CD4-positive, alpha-beta T cell (primary cell): ENCODE results near the gene FBN3. TPM values are rescaled to one million over a fixed set of nuclear protein-coding genes. Genes with fewer than 3 reads are reported as not detected.

Experiments used
- ATAC-seq: fragments of 200-7000 bp; cut with Tn5 transposase; one replicate; pipeline ENCODE4 v1.10.0; 2022; ENCODE audit warnings: mild to moderate bottlenecking; ENCODE audit not compliant: poor library complexity
- CTCF ChIA-PET: fragments of 350-600 bp; sonication (Branson Sonifier 250); formaldehyde crosslinking; loops from one replicate; lab custom pipeline; 2021; ENCODE audit warnings: antibody characterized with exemption, inconsistent platforms; lab: Charles Lee
- POLR2A ChIA-PET: fragments of 350-600 bp; sonication (Branson Sonifier 250); formaldehyde crosslinking; loops from one replicate; lab custom pipeline; 2021; ENCODE audit warnings: antibody characterized with exemption, inconsistent platforms; lab: Charles Lee
- DNase-seq, 14 experiments: peaks; one replicate each; pipeline ENCODE4 v3.0.0-alpha.2; 2013 to 2020; ENCODE audit warnings: mixed read lengths in 2 of 14
- H3K27ac ChIP-seq, 2 donors: one replicate each; pipeline versions ENCODE4 v1.5.1 to v1.7.0; 2013; ENCODE audit warnings: low read length in 2 of 2, low read depth in 1 of 2, mild to moderate bottlenecking in 1 of 2
- H3K27me3 ChIP-seq, 2 experiments: 1 replicate in 1 of 2; 2 replicates in 1 of 2; pipeline versions ENCODE4 v1.6.1 to v1.7.0; 2013; ENCODE audit warnings: low read length in 2 of 2, control low read depth in 1 of 2, mild to moderate bottlenecking in 1 of 2, moderate library complexity in 1 of 2; ENCODE audit not compliant: insufficient read depth in 2 of 2, control insufficient read depth in 1 of 2
- H3K36me3 ChIP-seq: one replicate; pipeline ENCODE4 v1.6.1; 2013; ENCODE audit warnings: low read length, control low read depth; ENCODE audit not compliant: insufficient read depth
- H3K4me1 ChIP-seq: one replicate; pipeline ENCODE4 v1.6.1; 2013; ENCODE audit warnings: low read length, control low read depth; ENCODE audit not compliant: insufficient read depth
- H3K4me3 ChIP-seq: one replicate; pipeline ENCODE4 v1.5.1; 2013; ENCODE audit warnings: mild to moderate bottlenecking, low read length, moderate library complexity
- H3K9me3 ChIP-seq, 2 experiments: 1 replicate in 1 of 2; 2 replicates in 1 of 2; pipeline versions ENCODE4 v1.6.1 to v1.7.0; 2013; ENCODE audit warnings: low read length in 2 of 2, mild to moderate bottlenecking in 2 of 2, control low read depth in 1 of 2, moderate library complexity in 1 of 2; ENCODE audit not compliant: control insufficient read depth in 1 of 2, insufficient read depth in 1 of 2
- H3K27ac Mint-ChIP-seq: one replicate; pipeline ENCODE4 v1.8.0; 2020; ENCODE audit warnings: mixed read lengths
- H3K27me3 Mint-ChIP-seq: one replicate; pipeline ENCODE4 v1.8.0; 2021; ENCODE audit warnings: mixed read lengths
- H3K36me3 Mint-ChIP-seq: one replicate; pipeline ENCODE4 v1.8.0; 2021; ENCODE audit warnings: low read depth, mixed read lengths
- H3K4me1 Mint-ChIP-seq: one replicate; pipeline ENCODE4 v1.8.0; 2021; ENCODE audit warnings: low read depth, mixed read lengths
- H3K4me3 Mint-ChIP-seq: one replicate; pipeline ENCODE4 v1.8.0; 2020; ENCODE audit warnings: mild to moderate bottlenecking, mixed read lengths
- H3K9me3 Mint-ChIP-seq: one replicate; pipeline ENCODE4 v1.8.0; 2020; ENCODE audit warnings: mixed read lengths
- CTCF ChIP-seq: fragments of 200-600 bp; IDR thresholded peaks from one replicate; pipeline ENCODE4 v1.8.0; 2022; ENCODE audit warnings: antibody characterized with exemption, mild to moderate bottlenecking
- intact Hi-C, 2 experiments: fragments of 100-400 bp; cut with DNase I in 1 of 2; cut with micrococcal nuclease in 1 of 2; formaldehyde crosslinking; loops; one replicate each; pipeline versions ENCODE4 v1.15.1 to v1.9.0; 2023 to 2025; cut with DNase I, micrococcal nuclease
- total RNA-seq, 174 experiments: library from RNA in 2 of 174; stranded (reverse) in 2 of 174; gene quantifications; one replicate each; pipeline ENCODE4 v1.2.3 and lab custom pipeline; 2021 to 2026

Gene FBN3
- total RNA-seq, 2 experiments from 2014 or later: not detected

GRCh38 chr19:8142513-8142900 is 6.9 kb downstream of the FBN3 start:
- POLR2A ChIA-PET: no interaction called here
- H3K27me3 Mint-ChIP-seq: peaks cover 15% of the 10 kb centered on the region
- no peaks in the 10 kb centered on the region for H3K36me3 Mint-ChIP-seq
- H3K9me3 Mint-ChIP-seq: no peaks in the 10 kb centered on the region
- no peak overlapping the region for H3K27ac Mint-ChIP-seq
- Histone ChIP-seq H3K36me3 (no peaks in the 10 kb centered on the region), H3K27me3 (peaks cover 4 to 11% of the 10 kb centered on the region in 2 experiments), H3K9me3 (peaks cover 0 to 13% of the 10 kb centered on the region in 2 experiments), H3K4me1 (no peaks in the 10 kb centered on the region), H3K27ac (no peak overlapping the region), H3K4me3 (no peak overlapping the region)
- CTCF ChIA-PET: no interaction called here
- ATAC-seq (no peak), DNase-seq (no peak)
- H3K4me1 Mint-ChIP-seq: no peaks in the 10 kb centered on the region
- TF ChIP-seq CTCF: no peak
- no peak overlapping the region for H3K4me3 Mint-ChIP-seq
- intact Hi-C loops: loop anchor here in 1 of 2 experiments (10.0 kb wide), 1 partner anchor 178 kb away; no protein-coding TSS in a partner anchor

- Mint-ChIP-seq H3K27me3 (peaks cover 12% of the 10 kb centered on the region), H3K4me3 (no peak overlapping the region), H3K9me3 (no peaks in the 10 kb centered on the region), H3K36me3 (no peaks in the 10 kb centered on the region), H3K4me1 (no peaks in the 10 kb centered on the region), H3K27ac (no peak overlapping the region)
- no peak for ATAC-seq
- intact Hi-C loops: loop anchor here in 1 of 2 experiments (10.0 kb wide), 1 partner anchor 177 kb away; no protein-coding TSS in a partner anchor
- Histone ChIP-seq H3K36me3 (no peaks in the 10 kb centered on the region), H3K4me3 (no peak overlapping the region), H3K9me3 (peaks cover 0 to 13% of the 10 kb centered on the region in 2 experiments), H3K4me1 (no peaks in the 10 kb centered on the region), H3K27me3 (peaks cover 0 to 5% of the 10 kb centered on the region in 2 experiments), H3K27ac (no peak overlapping the region)
- TF ChIP-seq CTCF: no peak
- no peak for DNase-seq
- ChIA-PET CTCF (no interaction called here), POLR2A (no interaction called here)
Measured at GRCh38 chr19:8141726-8142512, 7.5 kb downstream of the FBN3 start.

- Histone ChIP-seq H3K4me1 (no peaks in the 10 kb centered on the region), H3K36me3 (no peaks in the 10 kb centered on the region), H3K27me3 (no peaks in the 10 kb centered on the region), H3K9me3 (peaks cover 0 to 6% of the 10 kb centered on the region in 2 experiments), H3K4me3 (no peak overlapping the region), H3K27ac (no peak overlapping the region)
- Mint-ChIP-seq H3K9me3 (no peaks in the 10 kb centered on the region), H3K36me3 (no peaks in the 10 kb centered on the region), H3K27ac (no peak overlapping the region), H3K27me3 (no peaks in the 10 kb centered on the region), H3K4me3 (no peak overlapping the region), H3K4me1 (no peaks in the 10 kb centered on the region)
- CTCF ChIA-PET: no interaction called here
- intact Hi-C loops: no loop called here
- DNase-seq (no peak), ATAC-seq (no peak)
- POLR2A ChIA-PET: no interaction called here
- no peak for TF ChIP-seq CTCF
Measured at GRCh38 chr19:8138201-8138600, 11.2 kb downstream of the FBN3 start.
